WTC11 (cell line): Measurements from ENCODE around the gene KRTAP2-3.

Experiments used
- ATF1 ChIP-seq: sonication (generic); formaldehyde crosslinking; IDR thresholded peaks from 2 replicates; pipeline ENCODE4 v1.8.1; 2023; ENCODE audit warnings: mild to moderate bottlenecking, moderate library complexity, missing genetic modification reagents
- ESRRA ChIP-seq: sonication (generic); formaldehyde crosslinking; IDR thresholded peaks from 2 replicates; pipeline ENCODE4 v1.8.1; 2022; ENCODE audit warnings: mild to moderate bottlenecking, missing genetic modification reagents, borderline replicate concordance
- ETV6 ChIP-seq: sonication (generic); formaldehyde crosslinking; IDR thresholded peaks from 2 replicates; pipeline ENCODE4 v1.8.1; 2022; ENCODE audit warnings: mild to moderate bottlenecking, missing genetic modification reagents
- IRF2 ChIP-seq: sonication (generic); formaldehyde crosslinking; IDR thresholded peaks from 2 replicates; pipeline ENCODE4 v1.8.0; 2022; ENCODE audit warnings: low read depth, missing genetic modification reagents, borderline replicate concordance
- PREB ChIP-seq: sonication (generic); formaldehyde crosslinking; IDR thresholded peaks from 2 replicates; pipeline ENCODE4 v1.8.1; 2022; ENCODE audit warnings: mild to moderate bottlenecking, missing genetic modification reagents, moderate library complexity, borderline replicate concordance
- SP1 ChIP-seq: sonication (generic); formaldehyde crosslinking; conservative IDR thresholded peaks from 2 replicates; pipeline ENCODE4 v1.8.1; 2022; ENCODE audit warnings: missing genetic modification reagents
- USF2 ChIP-seq: sonication (generic); formaldehyde crosslinking; IDR thresholded peaks from 2 replicates; pipeline ENCODE4 v1.8.1; 2023; ENCODE audit warnings: mild to moderate bottlenecking, missing genetic modification reagents, moderate library complexity
- ZNF121 ChIP-seq: sonication (generic); formaldehyde crosslinking; IDR thresholded peaks from 2 replicates; pipeline ENCODE4 v1.8.0; 2023; ENCODE audit warnings: missing genetic modification reagents
- ZNF232 ChIP-seq: sonication (generic); formaldehyde crosslinking; IDR thresholded peaks from 2 replicates; pipeline ENCODE4 v1.8.0; 2022; ENCODE audit warnings: mild to moderate bottlenecking, missing genetic modification reagents
- ZNF396 ChIP-seq: fragments of 250-450 bp; sonication (Bioruptor Pico); IDR thresholded peaks from 2 replicates; pipeline ENCODE4 v1.8.0; 2021; ENCODE audit warnings: mild to moderate bottlenecking, moderate library complexity, borderline replicate concordance
- TF ChIP-seq, protein P1 (sequence below): fragments of 200-600 bp; IDR thresholded peaks from 2 replicates; pipeline ENCODE4 v1.8.0; 2022; ENCODE audit warnings: antibody characterized with exemption
- TF ChIP-seq, protein P2 (sequence below): sonication (generic); formaldehyde crosslinking; IDR thresholded peaks from 2 replicates; pipeline ENCODE4 v1.8.1; 2023; ENCODE audit warnings: mild to moderate bottlenecking, missing genetic modification reagents
- TF ChIP-seq, protein P3 (sequence below): sonication (generic); formaldehyde crosslinking; IDR thresholded peaks from 2 replicates; pipeline ENCODE4 v1.8.0; 2022; ENCODE audit warnings: mild to moderate bottlenecking, missing genetic modification reagents
- TF ChIP-seq, protein P4 (sequence below): sonication (generic); formaldehyde crosslinking; IDR thresholded peaks from 2 replicates; pipeline ENCODE4 v1.8.1; 2023; ENCODE audit warnings: mild to moderate bottlenecking, moderate library complexity, missing genetic modification reagents

- TF ChIP-seq, protein P1, sequence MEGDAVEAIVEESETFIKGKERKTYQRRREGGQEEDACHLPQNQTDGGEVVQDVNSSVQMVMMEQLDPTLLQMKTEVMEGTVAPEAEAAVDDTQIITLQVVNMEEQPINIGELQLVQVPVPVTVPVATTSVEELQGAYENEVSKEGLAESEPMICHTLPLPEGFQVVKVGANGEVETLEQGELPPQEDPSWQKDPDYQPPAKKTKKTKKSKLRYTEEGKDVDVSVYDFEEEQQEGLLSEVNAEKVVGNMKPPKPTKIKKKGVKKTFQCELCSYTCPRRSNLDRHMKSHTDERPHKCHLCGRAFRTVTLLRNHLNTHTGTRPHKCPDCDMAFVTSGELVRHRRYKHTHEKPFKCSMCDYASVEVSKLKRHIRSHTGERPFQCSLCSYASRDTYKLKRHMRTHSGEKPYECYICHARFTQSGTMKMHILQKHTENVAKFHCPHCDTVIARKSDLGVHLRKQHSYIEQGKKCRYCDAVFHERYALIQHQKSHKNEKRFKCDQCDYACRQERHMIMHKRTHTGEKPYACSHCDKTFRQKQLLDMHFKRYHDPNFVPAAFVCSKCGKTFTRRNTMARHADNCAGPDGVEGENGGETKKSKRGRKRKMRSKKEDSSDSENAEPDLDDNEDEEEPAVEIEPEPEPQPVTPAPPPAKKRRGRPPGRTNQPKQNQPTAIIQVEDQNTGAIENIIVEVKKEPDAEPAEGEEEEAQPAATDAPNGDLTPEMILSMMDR = no peak
- TF ChIP-seq ETV6 (CRISPR knock-in tag) = no peak
- TF ChIP-seq ZNF121 (CRISPR knock-in tag) = no peak
- TF ChIP-seq, protein P2, sequence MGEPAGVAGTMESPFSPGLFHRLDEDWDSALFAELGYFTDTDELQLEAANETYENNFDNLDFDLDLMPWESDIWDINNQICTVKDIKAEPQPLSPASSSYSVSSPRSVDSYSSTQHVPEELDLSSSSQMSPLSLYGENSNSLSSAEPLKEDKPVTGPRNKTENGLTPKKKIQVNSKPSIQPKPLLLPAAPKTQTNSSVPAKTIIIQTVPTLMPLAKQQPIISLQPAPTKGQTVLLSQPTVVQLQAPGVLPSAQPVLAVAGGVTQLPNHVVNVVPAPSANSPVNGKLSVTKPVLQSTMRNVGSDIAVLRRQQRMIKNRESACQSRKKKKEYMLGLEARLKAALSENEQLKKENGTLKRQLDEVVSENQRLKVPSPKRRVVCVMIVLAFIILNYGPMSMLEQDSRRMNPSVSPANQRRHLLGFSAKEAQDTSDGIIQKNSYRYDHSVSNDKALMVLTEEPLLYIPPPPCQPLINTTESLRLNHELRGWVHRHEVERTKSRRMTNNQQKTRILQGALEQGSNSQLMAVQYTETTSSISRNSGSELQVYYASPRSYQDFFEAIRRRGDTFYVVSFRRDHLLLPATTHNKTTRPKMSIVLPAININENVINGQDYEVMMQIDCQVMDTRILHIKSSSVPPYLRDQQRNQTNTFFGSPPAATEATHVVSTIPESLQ (CRISPR knock-in tag) = no peak
- TF ChIP-seq ZNF232 (CRISPR knock-in tag) = no peak
- TF ChIP-seq ESRRA = no peak
- TF ChIP-seq PREB (CRISPR knock-in tag) = no peak
- TF ChIP-seq, protein P3, sequence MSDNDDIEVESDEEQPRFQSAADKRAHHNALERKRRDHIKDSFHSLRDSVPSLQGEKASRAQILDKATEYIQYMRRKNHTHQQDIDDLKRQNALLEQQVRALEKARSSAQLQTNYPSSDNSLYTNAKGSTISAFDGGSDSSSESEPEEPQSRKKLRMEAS = no peak
- TF ChIP-seq, protein P4, sequence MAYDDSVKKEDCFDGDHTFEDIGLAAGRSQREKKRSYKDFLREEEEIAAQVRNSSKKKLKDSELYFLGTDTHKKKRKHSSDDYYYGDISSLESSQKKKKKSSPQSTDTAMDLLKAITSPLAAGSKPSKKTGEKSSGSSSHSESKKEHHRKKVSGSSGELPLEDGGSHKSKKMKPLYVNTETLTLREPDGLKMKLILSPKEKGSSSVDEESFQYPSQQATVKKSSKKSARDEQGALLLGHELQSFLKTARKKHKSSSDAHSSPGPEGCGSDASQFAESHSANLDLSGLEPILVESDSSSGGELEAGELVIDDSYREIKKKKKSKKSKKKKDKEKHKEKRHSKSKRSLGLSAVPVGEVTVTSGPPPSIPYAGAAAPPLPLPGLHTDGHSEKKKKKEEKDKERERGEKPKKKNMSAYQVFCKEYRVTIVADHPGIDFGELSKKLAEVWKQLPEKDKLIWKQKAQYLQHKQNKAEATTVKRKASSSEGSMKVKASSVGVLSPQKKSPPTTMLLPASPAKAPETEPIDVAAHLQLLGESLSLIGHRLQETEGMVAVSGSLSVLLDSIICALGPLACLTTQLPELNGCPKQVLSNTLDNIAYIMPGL = no peak
- no peak for TF ChIP-seq ZNF396 (CRISPR knock-in tag)
- TF ChIP-seq ATF1 (CRISPR knock-in tag) = no peak
- no peak for TF ChIP-seq USF2 (CRISPR knock-in tag)
- TF ChIP-seq IRF2 (CRISPR knock-in tag) = no peak
- no peak for TF ChIP-seq SP1 (CRISPR knock-in tag)
Observed at GRCh38 chr17:41037853-41038350, 22.0 kb downstream of the KRTAP2-3 start.
